Neural cell (in vitro differentiated cells): ENCODE results near the gene NDUFA12. TPM values are rescaled to one million over a fixed set of nuclear protein-coding genes. Genes with fewer than 3 reads are reported as not detected.

Experiments
- H2AFZ ChIP-seq: fragments of 200-600, 300-800 bp; sonication (generic), shearing (Covaris generic); 2 replicates; pipeline ENCODE4 v1.6.0; 2014; ENCODE audit warnings: low read depth, mild to moderate bottlenecking, antibody characterized with exemption, low read length, moderate library complexity
- H3F3A ChIP-seq: fragments of 200-600 bp; shearing (Covaris generic); 2 replicates; pipeline ENCODE4 v1.6.1; 2016; ENCODE audit warnings: mild to moderate bottlenecking, moderate library complexity, mixed read lengths, antibody characterized with exemption, low read length; ENCODE audit not compliant: insufficient read depth, poor library complexity, severe bottlenecking
- H3K27ac ChIP-seq: fragments of 200-600, 300-800 bp; sonication (generic), shearing (Covaris generic); 2 replicates; pipeline ENCODE4 v1.5.1; 2014; ENCODE audit warnings: mild to moderate bottlenecking, low read length, moderate library complexity
- H3K27me3 ChIP-seq: fragments of 300-800, 200-600 bp; sonication (generic), shearing (Covaris generic); 2 replicates; pipeline ENCODE4 v1.6.0; 2014; ENCODE audit warnings: mild to moderate bottlenecking, low read depth, low read length, moderate library complexity; ENCODE audit not compliant: insufficient read depth
- H3K36me3 ChIP-seq: fragments of 300-800, 200-600 bp; sonication (generic), shearing (Covaris generic); 2 replicates; pipeline ENCODE4 v1.5.1; 2014; ENCODE audit warnings: mild to moderate bottlenecking, antibody characterized with exemption, low read length, moderate library complexity; ENCODE audit not compliant: insufficient read depth
- H3K4me2 ChIP-seq: fragments of 300-800, 200-600 bp; sonication (generic), shearing (Covaris generic); 2 replicates; pipeline ENCODE4 v1.6.0; 2014; ENCODE audit warnings: mild to moderate bottlenecking, low read length
- H3K4me3 ChIP-seq: fragments of 300-800, 200-600 bp; sonication (generic), shearing (Covaris generic); 2 replicates; pipeline ENCODE4 v1.5.1; 2014; ENCODE audit warnings: mild to moderate bottlenecking, low read length, moderate library complexity
- H3K79me2 ChIP-seq: fragments of 200-600 bp; shearing (Covaris generic); replicated peaks from 2 replicates; pipeline ENCODE4 v1.6.0; 2014; ENCODE audit warnings: mild to moderate bottlenecking, low read length, moderate library complexity; ENCODE audit not compliant: insufficient read depth
- H3K9ac ChIP-seq: fragments of 300-800, 200-600 bp; sonication (generic), shearing (Covaris generic); 2 replicates; pipeline ENCODE4 v1.6.1; 2016; ENCODE audit warnings: mild to moderate bottlenecking, low read length, mixed read lengths
- H3K9me2 ChIP-seq: fragments of 200-600 bp; shearing (Covaris generic); 2 replicates; pipeline ENCODE4 v1.6.1; 2016; ENCODE audit warnings: mild to moderate bottlenecking, low read length, mixed read lengths; ENCODE audit not compliant: insufficient read depth
- H3K9me3 ChIP-seq: fragments of 200-600, 300-800 bp; sonication (generic), shearing (Covaris generic); 2 replicates; pipeline ENCODE4 v1.6.1; 2016; ENCODE audit warnings: mild to moderate bottlenecking, mixed run types, low read length, moderate library complexity, mixed read lengths
- H4K20me1 ChIP-seq: fragments of 200-600 bp; shearing (Covaris generic); 2 replicates; pipeline ENCODE4 v1.6.1; 2016; ENCODE audit warnings: mild to moderate bottlenecking, mixed run types; ENCODE audit not compliant: insufficient read depth
- CTCF ChIP-seq: fragments of 450-650 bp; IDR thresholded peaks from 2 replicates; pipeline ENCODE4 v1.5.1; 2014; ENCODE audit warnings: antibody characterized with exemption, mild to moderate bottlenecking, moderate library complexity; ENCODE audit not compliant: poor library complexity, severe bottlenecking
- EP300 ChIP-seq: fragments of 450-650 bp; conservative IDR thresholded peaks from 2 replicates; pipeline ENCODE4 v1.6.1; 2014; ENCODE audit warnings: antibody characterized with exemption, mild to moderate bottlenecking, moderate library complexity; ENCODE audit not compliant: poor library complexity, severe bottlenecking
- EZH2 ChIP-seq: fragments of 200-600, 300-800 bp; shearing (Covaris generic), sonication (generic); IDR thresholded peaks from 2 replicates; pipeline ENCODE4 v1.6.1; 2014; ENCODE audit warnings: antibody characterized with exemption, low read length, borderline replicate concordance, mild to moderate bottlenecking; ENCODE audit not compliant: insufficient read depth, poor library complexity, severe bottlenecking
- MXI1 ChIP-seq: fragments of 450-650 bp; conservative IDR thresholded peaks from 2 replicates; pipeline ENCODE4 v1.6.1; 2014; ENCODE audit warnings: antibody characterized with exemption, mild to moderate bottlenecking; ENCODE audit not compliant: poor library complexity, severe bottlenecking
- POLR2AphosphoS5 ChIP-seq: IDR thresholded peaks from 2 replicates; pipeline ENCODE4 v1.6.1; 2012
- RAD21 ChIP-seq: fragments of 450-650 bp; conservative IDR thresholded peaks from 2 replicates; pipeline ENCODE4 v1.6.1; 2014; ENCODE audit warnings: antibody characterized with exemption, mild to moderate bottlenecking, moderate library complexity
- REST ChIP-seq: IDR thresholded peaks from 2 replicates; pipeline ENCODE4 v1.6.1; 2012; ENCODE audit warnings: borderline replicate concordance
- SMC3 ChIP-seq: fragments of 450-650 bp; conservative IDR thresholded peaks from 2 replicates; pipeline ENCODE4 v1.6.1; 2014; ENCODE audit warnings: antibody characterized with exemption, mild to moderate bottlenecking, moderate library complexity; ENCODE audit not compliant: poor library complexity
- TAF1 ChIP-seq: IDR thresholded peaks from 2 replicates; pipeline ENCODE4 v1.6.1; 2012; ENCODE audit warnings: low read depth
- polyA plus RNA-seq: library from polyadenylated mRNA; depleted of rRNA; stranded (reverse); fragments of >200 nt; gene quantifications from 2 replicates; pipeline ENCODE4 v1.2.3, GENCODE V29; 2014

Gene NDUFA12
- polyA plus RNA-seq, 1 donor from 2014 or later = 357 TPM

- H3K9ac ChIP-seq = no peak overlapping the region
Observed at GRCh38 chr12:94973221-94973620, 30.3 kb downstream of the NDUFA12 start.

GRCh38 chr12:94972795-94973194, 30.7 kb downstream of the NDUFA12 start:
- no peak overlapping the region for H2AFZ ChIP-seq
- no peaks in the 10 kb centered on the region for H4K20me1 ChIP-seq
- no peaks in the 10 kb centered on the region for H3K27me3 ChIP-seq
- H3K9me3 ChIP-seq = no peaks in the 10 kb centered on the region
- no peak overlapping the region for H3K27ac ChIP-seq
- H3K36me3 ChIP-seq = peaks cover 6% of the 10 kb centered on the region
- H3K9ac ChIP-seq = no peak overlapping the region
- H3K9me2 ChIP-seq = no peaks in the 10 kb centered on the region
- H3F3A ChIP-seq = no peaks in the 10 kb centered on the region
- H3K4me3 ChIP-seq = no peak overlapping the region
- no peaks in the 10 kb centered on the region for H3K79me2 ChIP-seq
- no peak overlapping the region for H3K4me2 ChIP-seq
- TF ChIP-seq SMC3 (no peak), EZH2 (no peak), CTCF (no peak), TAF1 (no peak), RAD21 (no peak), REST (no peak)

More at GRCh38 chr12:94973221-94973620, 30.3 kb downstream of the NDUFA12 start:
- peaks cover 6% of the 10 kb centered on the region for H3K36me3 ChIP-seq
- no peaks in the 10 kb centered on the region for H3F3A ChIP-seq
- TF ChIP-seq RAD21 = no peak
- no peak for TF ChIP-seq EP300
- TF ChIP-seq TAF1 = no peak
- no peak for TF ChIP-seq CTCF
- TF ChIP-seq POLR2AphosphoS5 = no peak
- no peak for TF ChIP-seq SMC3
- TF ChIP-seq EZH2 = no peak
- no peak for TF ChIP-seq REST
- TF ChIP-seq MXI1 = no peak
- no peaks in the 10 kb centered on the region for H3K27me3 ChIP-seq
- H3K27ac ChIP-seq = no peak overlapping the region
- no peak overlapping the region for H3K4me3 ChIP-seq
- no peaks in the 10 kb centered on the region for H4K20me1 ChIP-seq
- H3K4me2 ChIP-seq = no peak overlapping the region
- H3K9me3 ChIP-seq = no peaks in the 10 kb centered on the region
- no peak overlapping the region for H2AFZ ChIP-seq
- H3K9me2 ChIP-seq = no peaks in the 10 kb centered on the region
- H3K79me2 ChIP-seq = no peaks in the 10 kb centered on the region
